ENCODE measurements around the gene CMTM6.
"Not testable (repeated sequence)": the region's sequence is repeated elsewhere in the genome, so short reads cannot be mapped to it uniquely, and the experiment has no call there.

CMTM6 gene

DNA sequence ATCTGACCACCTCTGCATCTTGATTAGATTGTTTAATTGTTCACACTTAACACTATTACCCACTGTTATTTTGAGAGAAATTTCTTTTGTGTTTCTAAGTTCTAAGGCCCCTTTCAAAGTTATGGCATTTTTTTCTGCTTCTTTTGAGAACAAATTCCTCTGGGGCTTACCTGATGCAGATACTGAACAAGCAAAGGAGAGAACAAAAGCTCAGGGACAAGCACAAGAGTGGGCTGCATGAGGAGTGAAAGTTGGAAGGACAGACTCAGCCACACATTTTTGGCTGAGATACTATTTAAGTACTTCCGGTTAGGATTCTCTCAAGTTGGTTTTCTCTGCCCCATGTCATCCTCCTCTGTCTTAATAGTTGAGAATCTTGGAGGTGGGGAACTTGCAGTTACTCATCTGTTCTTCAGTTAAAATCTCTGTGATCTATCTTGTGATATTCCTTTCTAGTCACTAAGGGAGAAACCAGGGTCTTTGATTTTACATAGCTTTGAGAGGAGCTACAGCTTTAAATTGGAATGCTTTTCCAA is 54.7 kb downstream of the CMTM6 start:
- DNase-seq (ENCODE audit: low read depth in 2 of 2), result no peak

DNA sequence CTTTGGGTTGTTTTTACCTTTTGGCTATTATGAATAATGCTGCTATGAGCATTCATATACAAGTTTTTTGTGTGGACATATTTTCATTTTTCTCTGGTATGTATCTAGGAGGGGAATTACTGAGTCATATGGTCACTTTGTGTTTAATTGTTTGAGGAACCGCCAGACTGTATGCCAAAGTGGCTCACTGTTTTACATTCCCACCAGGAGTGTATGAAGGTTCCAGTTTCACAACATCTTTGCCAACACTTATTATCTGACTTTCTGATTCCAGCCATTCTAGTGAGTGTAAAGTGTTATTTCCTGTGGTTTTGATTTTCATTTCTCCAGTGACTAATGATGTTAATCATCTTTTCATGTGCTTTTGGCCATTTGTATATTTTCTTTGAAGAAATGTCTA is 59.2 kb downstream of the CMTM6 start:
- no peak for DNase-seq (ENCODE audit: low read depth in 2 of 2)

DNA sequence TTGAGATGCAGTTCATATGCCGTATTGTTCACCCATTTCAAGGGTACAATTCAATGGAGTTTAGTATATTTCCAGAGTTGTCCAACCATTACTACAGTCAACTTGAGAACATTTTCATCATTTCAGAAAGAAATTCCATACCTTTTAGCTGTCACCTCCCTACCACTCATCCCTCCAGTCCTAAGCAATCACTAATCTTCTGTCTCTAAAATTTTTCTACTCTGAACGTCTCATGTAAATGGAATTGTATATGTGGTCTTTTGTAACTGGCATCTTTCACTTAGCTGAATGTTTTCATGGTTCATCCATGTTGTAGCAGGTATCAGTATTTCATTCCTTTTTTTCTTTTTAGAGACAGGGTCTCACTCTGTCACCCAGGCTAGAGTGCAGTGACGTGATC is 59.9 kb downstream of the CMTM6 start:
- no peak for DNase-seq (ENCODE audit: low read depth in 2 of 2)

DNA sequence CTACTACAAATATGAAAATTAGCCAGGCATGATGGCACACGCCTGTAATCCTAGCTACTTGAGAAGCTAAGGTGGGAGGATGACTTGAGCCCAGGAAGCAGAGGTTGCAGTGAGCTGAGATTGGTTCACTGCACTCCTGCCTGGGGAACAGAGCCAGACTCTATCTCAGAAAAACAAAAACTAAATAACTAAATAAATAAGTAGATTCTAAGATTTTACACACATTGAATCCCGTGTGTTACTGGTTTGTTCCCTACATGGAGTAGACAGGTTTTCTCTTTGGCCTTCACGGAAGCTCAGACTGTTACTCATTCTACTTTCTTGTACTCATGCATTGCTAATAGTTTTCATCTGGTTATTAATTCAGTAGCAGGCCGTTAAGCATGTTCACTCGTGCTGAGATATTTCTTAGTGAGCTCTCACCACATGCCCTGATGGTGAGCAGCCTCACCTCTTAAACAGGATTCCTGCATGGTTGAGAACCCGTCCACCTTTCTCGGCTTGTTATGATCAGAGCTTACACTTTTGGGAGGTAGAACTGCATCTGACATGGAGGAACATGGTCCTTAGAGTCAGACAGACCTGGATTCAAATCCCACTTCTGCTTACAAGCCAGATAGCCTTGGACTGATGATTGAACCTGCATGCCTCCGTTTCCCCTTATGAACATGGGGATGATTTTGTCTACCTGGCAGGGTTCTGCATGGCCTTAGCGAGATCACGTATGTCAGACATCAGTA is 61.9 kb downstream of the CMTM6 start:
- peak in 1 of 2 experiments; percentile 7 for DNase-seq (ENCODE audit: low read depth in 2 of 2)

DNA sequence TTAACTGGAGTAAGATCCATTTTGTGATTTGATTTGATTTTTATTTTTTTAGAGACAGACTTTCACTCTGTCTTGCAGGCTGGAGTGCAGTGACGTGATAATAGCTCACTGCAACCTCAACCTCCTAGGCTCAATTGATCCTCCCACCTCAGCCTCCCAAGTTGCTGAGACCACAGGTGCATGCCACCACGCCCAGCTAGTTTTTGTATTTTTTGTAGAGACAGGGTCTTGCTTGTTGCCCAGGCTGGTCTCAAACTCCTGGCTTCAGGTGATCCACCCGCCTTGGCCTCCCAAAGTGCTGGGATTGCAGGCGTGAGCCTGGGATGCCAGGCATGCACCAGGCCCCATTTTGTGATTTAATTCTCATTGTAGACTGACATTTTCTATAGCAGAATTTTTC is 63.2 kb downstream of the CMTM6 start:
- DNase-seq (ENCODE audit: low read depth in 2 of 2), result not testable (repeated sequence)

DNA sequence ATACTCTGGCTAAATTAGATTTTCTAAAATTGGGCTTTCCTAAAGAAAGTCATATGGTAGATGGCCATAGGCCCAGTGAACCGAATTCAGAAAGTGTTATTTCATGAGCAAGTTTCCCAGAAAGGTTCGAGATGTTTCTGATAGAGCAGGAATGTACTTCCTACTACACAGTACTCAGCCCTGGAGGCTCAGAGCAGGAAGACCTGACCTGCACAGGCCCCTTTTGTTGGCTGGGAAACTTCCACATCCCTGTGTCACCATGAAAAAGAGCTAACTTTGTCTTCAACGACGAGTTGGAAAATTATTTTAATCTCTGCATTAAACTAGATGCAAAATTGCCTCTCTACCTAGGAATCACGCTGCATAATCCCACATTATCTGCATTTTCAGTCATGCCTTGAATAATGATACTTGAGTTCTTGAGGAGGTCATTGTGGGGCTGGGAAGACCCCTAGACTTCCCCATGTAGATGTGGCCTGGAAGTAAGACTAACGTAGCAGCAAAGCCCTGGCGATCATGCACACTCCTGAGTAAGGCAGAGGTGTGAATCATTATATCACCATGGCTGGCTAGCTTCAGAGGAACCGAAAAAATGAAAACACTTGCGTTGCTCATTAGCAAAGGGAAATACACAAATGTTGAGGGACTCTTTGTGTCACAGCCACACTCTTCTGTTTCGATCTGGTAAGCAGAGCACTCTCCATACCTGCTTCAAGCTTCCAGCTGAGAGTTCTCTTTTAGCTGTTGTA is 63.9 kb downstream of the CMTM6 start:
- no peak for DNase-seq (ENCODE audit: low read depth in 2 of 2)

DNA sequence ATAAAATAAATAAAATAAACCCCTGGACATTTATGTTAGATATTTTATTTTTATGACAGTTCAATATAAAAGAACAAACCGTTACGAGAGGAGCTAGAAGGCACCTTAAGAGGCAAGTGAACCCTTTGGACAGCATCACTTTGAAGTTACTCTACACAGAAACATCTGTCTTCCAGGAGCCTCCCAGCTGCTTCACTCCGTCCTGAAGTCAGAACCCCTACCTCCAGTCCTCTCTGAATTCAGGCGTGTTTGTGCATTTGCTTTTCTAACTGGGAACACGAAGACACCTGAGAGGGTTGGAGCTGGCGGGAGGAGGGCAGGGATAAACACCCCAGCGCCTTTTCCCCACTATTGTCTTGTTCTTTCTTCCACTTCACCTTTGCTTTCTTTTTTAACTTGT is 64.8 kb downstream of the CMTM6 start:
- DNase-seq (ENCODE audit: low read depth in 2 of 2), result no peak

DNA sequence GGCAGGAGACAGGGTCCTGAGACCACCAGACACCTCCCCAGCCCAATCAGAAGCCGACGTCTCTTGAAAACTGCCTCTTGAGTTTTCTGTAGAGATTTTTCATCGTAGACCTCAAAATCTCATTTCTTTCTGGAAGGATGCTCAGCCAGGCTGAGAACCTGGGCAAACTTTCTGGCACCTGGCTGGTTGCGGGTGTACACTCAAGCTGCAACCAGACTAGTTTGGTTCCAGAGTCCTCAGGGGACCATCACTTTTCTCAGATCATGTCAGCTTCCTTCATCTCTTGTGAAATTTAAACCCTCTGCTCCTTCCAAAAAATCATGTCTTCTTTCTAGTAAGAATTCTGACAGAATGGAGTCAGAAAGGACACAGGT is 65.8 kb downstream of the CMTM6 start:
- DNase-seq (ENCODE audit: low read depth in 2 of 2), result no peak

DNA sequence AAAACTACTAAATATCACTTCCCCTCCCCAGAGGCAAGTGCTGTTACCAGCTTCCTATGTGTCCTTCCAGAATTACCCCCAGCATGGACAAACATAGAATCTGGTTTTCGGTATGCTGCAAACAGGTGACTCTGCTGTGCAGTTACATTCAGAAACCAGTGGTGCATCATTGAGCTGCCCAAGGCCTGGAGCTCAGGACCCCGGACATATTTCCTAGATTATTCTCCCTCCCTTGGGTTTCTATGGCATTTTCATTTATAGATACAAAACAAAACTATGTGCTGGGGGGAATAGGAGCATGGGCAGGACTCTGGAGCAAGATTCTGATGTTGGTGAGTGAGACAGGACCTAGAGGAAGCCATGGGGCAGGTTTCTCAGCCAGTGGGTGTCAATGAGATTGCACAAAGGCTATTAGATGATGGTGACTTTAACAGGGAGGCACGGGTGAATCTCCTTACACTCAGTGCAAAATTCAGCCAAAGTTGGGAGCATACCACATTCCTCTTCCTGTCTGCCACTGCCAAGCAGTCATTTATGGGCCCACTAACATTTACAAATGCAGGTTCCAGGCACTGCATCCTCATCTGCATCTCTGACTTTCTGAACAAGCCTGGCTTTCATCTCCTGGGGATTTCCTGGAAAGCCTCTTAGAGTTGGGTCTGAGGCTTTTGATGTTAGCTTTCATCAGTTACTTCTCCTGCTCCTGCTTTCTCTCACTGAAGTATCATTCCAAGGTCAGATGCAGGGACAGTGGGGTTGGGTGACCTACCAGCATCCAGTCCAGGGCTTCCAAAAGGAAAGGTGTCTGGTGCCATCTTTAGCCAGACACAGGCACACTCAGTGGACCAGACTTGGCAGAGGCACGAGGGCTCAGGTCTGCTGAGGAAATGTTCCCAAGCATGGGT is 66.5 kb downstream of the CMTM6 start:
- no peak for DNase-seq (ENCODE audit: low read depth in 2 of 2)

DNA sequence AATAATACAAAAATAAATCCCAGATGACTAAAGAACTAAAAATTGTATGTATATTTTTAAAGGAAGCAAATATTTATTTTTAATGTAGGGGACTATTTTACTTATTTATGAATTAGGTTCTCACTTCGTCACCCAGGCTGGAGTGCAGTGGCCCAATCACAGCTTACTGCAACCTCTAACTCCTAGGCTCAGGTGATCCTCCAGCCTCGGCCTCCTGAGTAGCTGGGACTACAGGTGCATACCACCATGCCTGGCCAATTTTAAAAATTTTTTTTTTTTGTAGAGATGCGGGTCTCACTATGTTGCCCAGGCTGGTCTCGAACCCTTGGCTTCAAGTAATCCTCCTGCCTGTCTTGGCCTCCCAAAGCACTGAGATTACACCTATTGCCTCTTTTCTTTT is 68.4 kb downstream of the CMTM6 start:
- DNase-seq (ENCODE audit: low read depth in 2 of 2), result no peak

DNA sequence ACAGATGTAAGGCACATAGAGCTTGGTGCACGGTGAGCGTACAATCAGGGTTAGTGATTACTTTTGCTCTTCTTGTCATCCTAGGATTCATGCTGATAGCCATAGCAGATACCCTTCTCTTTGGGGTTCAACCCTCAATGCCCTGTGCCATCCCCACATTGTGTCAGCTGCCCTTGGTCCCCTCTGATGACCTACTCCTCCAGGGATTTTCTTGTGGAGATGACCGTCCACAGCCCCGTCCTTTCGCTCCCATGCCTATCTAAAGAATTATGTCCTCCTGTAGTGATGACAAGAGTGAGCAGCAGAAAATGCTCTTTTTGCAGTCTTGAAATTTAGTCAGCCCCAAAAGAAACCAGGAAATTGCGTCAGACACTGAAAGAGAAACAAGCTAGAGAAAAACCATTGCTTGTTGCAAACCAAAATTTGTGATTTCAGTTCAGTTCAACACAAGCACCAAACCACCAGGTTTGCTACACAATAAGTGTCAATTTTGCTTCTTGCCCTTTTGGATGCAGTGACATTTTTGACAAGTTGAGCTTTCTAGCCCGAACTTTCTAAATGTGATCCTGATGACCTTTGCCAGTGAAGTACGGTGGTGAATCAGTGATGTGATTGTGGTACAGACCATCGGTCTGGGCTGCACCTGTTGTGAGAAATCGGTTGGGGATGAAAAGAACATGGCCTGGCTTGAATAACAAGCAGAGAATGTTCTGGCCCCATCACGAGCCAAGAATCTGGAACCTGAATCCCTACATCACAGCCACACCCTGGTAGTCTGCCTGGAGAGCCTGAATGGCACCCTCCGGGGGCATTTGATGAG is 69.7 kb downstream of the CMTM6 start:
- no peak for DNase-seq (ENCODE audit: low read depth in 2 of 2)

DNA sequence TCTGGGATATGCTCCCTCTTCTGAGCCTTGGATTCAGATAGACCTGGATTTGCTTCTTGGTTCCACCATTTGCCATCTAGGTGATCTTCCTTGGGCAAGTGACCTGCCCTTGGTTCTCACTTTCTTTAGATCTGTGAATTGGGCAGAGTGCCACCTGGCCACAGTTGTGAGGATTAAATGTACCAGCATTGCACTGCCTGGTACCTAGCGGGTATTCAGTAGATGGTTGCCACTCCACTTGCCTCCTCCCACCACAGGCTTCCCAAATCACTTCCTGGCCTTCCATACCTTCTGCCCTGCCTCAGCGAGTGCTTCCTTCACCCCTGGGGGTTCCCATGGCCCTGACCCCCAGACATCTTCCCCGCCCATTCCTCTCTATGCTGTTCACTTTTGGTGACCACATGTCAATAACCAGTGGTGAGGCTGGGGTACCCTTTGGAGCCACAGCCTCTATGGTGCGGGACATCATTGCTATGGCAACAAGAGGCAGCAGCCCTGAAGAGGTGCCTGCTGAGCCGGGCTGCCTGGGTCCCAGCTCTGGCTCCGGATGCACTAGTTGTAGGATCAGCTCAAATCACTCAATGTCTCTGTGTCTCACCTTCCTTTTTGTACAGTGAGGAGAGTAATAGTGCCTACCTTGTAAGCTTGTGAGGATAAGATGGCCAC is 70.5 kb downstream of the CMTM6 start:
- no peak for DNase-seq (ENCODE audit: low read depth in 2 of 2)

DNA sequence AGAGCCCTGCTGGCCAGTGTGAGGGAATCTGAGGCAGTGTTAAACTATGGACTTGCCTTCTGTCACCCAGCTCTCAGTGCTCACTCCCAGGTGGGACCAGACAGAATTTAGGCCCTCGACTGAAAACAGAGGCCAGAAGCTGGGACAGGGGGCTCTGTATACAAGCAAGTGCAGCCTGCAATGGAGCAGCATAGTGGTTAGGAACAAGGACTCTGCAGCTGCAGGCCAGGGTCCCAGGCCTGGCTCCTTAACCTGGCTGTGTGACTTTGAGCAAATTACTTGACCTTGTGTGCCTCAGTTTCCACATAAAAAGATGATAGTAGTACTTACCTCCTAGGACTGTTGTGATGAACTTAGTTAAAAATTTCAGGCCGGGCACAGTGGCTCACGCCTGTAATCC is 71.2 kb downstream of the CMTM6 start:
- no peak for DNase-seq (ENCODE audit: low read depth in 2 of 2)

All from fibroblast of skin of left quadriceps (primary cell).